Measurements from ENCODE around the gene PRPF8.
"Not testable (repeated sequence)": the region's sequence is repeated elsewhere in the genome, so short reads cannot be mapped to it uniquely, and the experiment has no call there.

PRPF8 gene

DNA sequence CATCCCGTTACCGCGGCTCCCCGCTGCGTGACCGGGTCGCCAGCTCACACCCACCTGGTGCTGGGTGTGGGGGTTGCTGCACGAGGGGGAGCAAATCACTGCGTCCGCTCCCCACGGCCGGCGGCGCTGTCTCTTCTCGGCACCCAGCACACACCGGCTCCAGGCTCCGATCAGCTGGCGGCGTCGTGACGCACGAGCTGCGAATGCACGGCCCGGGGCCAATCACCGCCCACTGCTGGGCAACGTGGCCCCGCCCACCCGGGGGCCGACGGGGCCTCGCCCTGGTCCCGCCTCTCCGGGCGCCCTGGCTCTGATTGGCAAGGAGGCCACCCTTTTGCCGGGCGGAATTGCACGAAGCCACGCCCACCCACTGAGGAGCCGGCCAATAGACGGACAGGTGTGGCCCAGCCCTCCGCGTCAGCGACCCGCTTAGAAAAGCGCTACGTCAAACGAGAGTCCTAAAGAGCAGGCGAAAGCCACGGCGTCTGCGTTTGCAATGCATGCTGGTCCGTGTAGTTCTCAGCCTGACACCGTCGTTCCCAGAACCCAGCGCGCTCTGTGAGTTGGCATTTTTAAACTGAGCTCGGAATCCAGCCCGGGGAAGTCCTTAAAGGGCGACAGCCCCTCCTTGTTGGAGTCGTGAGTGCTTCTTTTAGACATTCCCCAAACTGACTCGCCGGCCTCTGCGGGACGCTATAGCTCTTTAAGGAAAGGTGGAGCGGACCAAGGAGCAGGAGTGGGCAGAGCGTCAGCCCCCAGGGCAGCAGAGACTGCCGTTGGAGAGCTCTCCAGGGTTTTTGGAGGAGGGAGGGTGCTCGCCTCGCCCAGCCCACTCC, 31.6 kb upstream of the PRPF8 start:
- peak; percentile 100 for DNase-seq

DNA sequence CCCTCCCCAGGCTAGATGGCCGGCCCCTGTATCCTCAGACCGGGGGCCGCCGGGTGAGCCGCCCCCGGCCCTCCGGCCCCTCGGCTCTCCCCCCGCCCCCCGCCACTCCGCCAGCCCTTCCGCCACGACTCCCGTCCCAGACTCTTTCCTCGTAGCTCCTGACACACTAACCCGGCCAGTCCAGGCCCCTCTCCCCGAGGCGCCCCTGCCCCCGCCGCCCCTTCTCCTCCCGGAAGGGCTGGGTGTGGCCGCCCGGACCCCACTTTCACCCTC, 31.1 kb upstream of the PRPF8 start:
- no peak for DNase-seq

- no peak for DNase-seq
Measured at GRCh38 chr17:1714980-1715802, 30.5 kb upstream of the PRPF8 start.

GRCh38 chr17:1714427-1714979, 29.8 kb upstream of the PRPF8 start:
- peak; percentile 41 for DNase-seq

- no peak for DNase-seq
Measured at GRCh38 chr17:1713878-1714426, 29.3 kb upstream of the PRPF8 start.

DNA sequence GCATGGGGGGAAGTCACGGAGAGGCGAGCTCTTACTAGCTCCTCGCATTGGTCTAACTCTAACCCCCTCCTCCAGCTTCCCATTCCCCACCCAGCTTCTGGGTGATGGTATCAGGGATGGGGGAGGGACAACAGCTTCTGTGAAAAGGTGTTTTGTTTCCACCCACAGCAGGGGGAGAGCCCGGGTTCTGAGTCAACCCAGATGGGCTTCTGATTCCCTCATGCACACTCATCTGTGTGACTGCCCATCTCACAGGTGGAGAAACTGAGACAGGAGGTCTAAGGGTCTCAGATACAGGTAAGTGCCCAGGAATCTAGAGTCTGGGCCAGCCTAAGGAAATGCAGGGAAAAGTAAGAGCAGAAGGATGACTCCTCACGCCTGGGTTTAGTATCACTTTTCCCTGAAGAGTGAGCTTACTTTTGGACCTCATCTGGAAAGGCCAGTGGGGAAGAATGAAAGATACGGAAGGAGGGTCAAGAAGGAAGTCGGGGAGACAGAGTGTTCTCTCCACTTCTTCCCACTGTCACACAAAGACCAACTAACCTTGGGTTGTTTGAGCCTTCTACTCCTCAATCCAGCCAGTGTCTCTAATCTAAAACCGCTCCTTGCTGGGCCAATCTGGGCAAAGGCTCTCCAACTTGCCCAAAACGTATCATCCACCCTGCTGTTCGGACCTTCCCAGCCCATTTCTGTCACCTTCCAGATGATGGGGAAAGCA, 28.7 kb upstream of the PRPF8 start:
- DNase-seq = no peak

DNA sequence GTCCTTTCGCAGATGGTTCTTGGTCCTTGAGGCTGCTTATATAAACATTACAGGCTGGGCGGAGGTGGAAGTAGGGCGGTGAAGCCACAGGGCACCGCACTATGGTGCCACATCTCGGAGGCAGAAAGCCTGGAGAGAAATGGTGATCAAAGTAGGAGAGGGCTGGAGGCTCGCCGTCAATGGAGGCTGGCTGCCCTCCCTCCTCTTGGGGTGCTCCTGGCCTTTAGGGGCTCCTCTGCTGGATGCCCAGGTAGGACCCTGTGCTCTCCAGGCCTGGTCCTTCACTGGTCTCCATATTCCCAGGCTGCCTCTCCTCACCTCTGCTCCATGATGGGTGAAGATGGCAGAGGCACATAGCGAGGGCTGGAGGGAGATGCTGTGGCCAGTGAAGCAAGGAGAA, 27.6 kb upstream of the PRPF8 start:
- DNase-seq = no peak

GRCh38 chr17:1711804-1712203, 27.1 kb upstream of the PRPF8 start:
- no peak for DNase-seq

DNA sequence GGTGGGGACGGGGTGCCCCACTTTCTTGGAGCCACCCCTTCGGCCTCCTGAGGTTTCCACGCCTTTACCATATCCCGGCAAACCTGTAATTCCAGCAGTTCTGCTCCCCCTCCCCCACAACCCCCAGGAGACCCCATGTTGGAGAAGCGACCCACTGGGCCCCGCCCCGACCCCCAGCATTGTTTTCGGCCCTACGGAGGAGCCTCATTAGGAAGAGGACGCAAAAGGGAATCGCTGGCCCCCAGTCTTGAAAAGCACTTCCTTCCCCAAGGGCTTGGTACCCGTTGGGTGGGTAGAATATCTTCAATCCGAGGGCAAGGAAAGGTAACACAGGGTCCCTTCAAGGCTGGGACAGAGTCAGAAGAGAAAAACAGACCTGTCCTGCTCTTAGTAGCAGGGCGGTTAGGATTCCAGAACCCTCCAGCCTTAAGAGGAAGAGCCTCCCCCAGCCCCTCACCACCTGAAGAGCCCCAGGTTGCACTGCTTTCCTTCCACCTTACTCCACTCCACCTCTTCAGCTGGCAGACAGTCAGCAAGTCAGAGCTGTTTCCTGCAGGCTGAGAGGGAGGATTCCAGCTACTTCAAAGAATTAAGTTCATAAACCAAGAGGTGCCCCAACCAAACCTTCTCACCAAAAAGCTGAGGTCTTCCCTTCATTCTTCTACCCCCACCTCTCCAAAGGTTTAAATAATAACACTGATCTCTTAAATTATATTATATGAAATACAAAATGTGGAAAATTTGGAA, 26.3 kb upstream of the PRPF8 start:
- no peak for DNase-seq

DNA sequence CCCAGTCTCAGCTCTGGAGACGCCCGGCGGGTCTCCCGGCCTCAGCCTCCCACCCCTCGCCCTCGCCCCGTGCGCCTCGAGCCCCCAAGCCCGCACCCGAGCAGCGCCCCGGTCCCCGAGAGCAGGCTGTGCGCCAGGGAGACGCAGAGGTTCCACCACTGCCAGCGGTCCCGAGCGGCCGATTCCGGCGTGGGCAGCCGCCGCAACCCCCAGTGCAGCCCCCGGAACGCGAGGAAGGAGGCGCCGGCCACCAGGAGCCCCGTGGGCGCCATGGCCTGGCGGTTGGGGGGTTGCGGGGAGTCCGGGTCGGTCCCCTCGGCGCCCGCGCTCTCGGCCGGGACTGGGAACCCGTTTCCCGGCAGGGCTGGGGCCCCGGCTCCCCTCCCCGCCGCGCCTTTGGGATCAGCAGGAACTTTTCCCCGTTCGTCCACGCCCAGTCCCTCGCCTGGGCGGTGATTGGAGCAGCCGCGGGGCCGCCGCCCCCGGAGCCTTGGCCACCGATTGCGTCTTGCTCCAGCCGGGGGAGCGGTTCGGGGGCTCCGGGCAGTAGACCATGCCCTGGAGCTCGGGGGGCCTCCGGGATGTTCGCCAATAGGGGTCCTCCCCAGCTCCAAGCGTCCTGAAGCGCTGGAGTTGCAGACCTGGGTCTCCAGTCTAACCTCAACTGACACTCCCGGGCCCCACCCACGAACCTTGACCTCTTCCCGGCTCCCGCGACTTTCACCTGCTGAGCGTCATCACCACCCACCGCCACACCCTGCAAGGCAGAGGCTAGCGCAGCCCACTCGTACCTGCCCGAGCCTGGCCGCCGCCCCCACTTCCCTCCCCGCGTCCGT, 25.5 kb upstream of the PRPF8 start, which contains the start of gene TLCD2:
Gene TLCD2, minus strand, starts transcription at position 407 of the 836 bp plus-strand sequence. Its CDS starts 135 bp downstream, at position 272.
- DNase-seq = no peak

- DNase-seq = no peak
Measured at GRCh38 chr17:1709403-1709951, 24.8 kb upstream of the PRPF8 start.

DNA sequence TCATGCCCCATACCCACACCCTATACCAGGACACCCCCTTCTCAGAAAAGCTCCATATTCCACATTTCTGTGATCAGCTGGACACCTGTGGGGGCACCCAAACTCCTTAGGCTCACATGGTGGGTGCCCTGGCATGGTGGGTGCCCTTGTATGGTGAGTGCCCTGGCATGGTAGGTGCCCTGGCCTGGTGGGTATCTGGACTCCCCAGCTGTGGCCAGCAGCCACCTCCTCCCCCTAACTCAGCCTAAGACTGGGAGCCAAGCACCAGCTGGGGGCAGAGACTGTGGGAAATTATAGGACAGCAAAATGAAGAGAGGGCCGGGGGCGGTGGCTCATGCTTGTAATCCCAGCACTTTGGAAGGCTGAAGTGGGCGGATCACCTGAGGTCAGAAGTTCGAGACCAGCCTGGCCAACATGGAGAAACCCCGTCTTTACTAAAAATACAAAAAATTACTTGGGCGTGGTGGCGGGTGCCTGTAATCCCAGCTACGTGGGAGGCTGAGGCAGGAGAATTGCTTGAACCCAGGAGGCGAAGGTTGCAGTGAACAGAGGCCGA, 24.2 kb upstream of the PRPF8 start:
- not testable (repeated sequence) for DNase-seq

- DNase-seq = no peak
Measured at GRCh38 chr17:1707107-1707506, 22.4 kb upstream of the PRPF8 start.

GRCh38 chr17:1705004-1705403, 20.3 kb upstream of the PRPF8 start:
- DNase-seq = no peak

DNA sequence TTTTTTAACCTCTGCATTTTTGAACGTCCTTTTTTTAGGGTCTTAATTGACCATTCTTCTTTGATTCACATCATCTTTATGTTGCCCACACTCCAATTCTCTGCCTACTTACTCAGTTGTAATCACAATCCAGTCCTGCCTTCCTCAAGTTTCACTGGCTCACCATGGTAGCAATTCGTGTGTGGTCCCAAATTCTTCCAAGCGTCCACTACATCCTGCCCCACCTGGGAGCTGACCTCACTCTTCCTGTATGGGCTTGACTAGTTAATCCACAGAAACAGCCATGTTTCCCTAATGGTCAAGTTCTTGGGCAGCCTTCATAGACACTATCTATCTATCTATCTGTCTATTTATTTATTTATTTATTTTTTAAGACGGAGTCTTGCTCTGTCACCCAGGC, 18.4 kb upstream of the PRPF8 start:
- DNase-seq = no peak

GRCh38 chr17:1699891-1700290, 15.2 kb upstream of the PRPF8 start:
- not testable (repeated sequence) for DNase-seq

DNA sequence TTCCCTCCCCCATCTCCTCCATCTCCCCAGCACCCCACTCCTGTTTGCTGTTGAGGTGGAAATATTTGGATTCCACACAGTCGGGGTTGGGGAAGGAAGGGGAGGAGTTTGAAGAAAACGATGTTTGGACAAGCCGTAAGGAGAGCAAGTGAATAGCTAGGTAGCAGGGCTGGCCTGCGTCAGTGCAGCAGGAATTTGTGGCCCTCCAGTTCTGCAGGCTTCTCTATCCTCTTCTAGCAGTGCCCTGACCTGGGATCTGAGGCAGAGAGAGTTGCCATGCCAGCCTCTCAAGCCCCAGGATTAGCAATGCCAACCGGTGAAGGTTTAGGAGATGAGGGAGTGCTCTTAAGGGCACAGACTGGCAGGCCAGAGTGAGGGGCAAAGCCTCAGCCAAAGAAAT, 13.0 kb upstream of the PRPF8 start:
- DNase-seq = no peak

GRCh38 chr17:1695365-1695764, 10.7 kb upstream of the PRPF8 start:
- no peak for DNase-seq

DNA sequence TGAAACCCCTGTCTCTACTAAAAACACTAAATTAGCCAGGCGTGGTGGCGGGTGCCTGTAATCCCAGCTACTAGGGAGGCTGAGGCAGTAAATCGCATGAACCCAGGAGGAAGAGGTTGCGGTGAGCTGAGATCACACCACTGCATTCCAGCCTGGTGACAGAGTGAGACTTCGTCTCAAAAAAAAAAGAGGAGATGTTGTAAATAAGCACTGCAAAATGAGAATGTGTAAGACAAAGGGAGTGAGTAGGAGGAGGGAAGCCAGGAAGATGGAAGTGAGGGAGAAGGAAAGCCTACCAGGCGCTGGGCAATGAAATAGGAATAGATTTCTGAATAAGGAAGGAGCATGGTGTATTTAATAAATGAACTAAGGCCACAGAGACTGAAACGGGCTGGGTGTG, 8.7 kb upstream of the PRPF8 start:
- no peak for DNase-seq

DNA sequence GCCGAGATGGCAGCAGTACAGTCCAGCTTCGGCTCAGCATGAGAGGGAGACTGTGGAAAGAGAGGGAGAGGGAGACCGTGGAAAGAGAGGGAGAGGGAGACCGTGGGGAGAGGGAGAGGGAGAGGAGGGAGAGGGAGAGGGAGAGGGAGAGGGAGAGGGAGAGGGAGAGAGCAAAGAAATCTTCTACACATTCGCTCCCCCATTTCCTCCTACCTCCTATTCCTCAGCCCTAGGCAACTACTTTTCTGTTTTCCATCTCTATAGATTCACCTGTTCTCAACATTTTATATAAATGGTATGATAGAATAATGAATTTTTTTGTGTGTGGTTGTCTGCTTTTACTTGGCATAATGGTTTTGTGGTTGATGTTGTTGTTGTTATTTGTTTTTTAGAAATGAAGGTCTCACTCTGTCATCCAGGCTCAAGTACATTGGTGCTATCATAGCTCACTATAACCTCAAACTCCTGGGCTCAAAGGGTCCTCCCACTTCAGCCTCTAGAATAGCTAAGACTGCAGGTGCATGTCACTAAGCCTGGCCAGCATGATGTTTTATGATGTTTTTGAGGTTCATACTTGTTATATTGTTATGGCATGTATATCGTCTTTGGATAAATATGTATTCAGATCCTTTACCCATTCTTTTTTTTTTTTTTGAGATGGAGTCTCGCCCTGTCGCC, 6.0 kb upstream of the PRPF8 start:
- DNase-seq = no peak

Data from GDM1 (cell line).